MM.1S (cell line): ENCODE results near the gene IL23R.

ENCODE experiments used
- DNase-seq: peaks from one replicate; pipeline ENCODE4 v3.0.0-alpha.2; 2015
- H2AFZ ChIP-seq: fragments of 300-600 bp; sonication (generic); 2 replicates; pipeline ENCODE4 v1.6.0; 2016; ENCODE audit warnings: antibody characterized with exemption, low read length
- H3F3A ChIP-seq: fragments of 300-600 bp; sonication (generic); 2 replicates; pipeline ENCODE4 v1.6.1; 2016; ENCODE audit warnings: mild to moderate bottlenecking, antibody characterized with exemption, low read length, moderate library complexity, mixed read lengths; ENCODE audit not compliant: insufficient read depth
- H3K27ac ChIP-seq: fragments of 300-600 bp; sonication (generic); 2 replicates; pipeline ENCODE4 v1.5.1; 2016; ENCODE audit warnings: mild to moderate bottlenecking, low read length
- H3K27me3 ChIP-seq: fragments of 300-600 bp; sonication (generic); replicated peaks from 2 replicates; pipeline ENCODE4 v1.6.0; 2016; ENCODE audit warnings: low read length; ENCODE audit not compliant: insufficient read depth
- H3K36me3 ChIP-seq: fragments of 300-600 bp; sonication (generic); replicated peaks from 2 replicates; pipeline ENCODE4 v1.6.1; 2016; ENCODE audit warnings: mild to moderate bottlenecking, low read length, mixed read lengths; ENCODE audit not compliant: insufficient read depth
- H3K4me1 ChIP-seq: fragments of 300-600 bp; sonication (generic); 2 replicates; pipeline ENCODE4 v1.6.1; 2016; ENCODE audit warnings: low read length, mixed read lengths
- H3K4me2 ChIP-seq: fragments of 300-600 bp; sonication (generic); 2 replicates; pipeline ENCODE4 v1.6.0; 2016; ENCODE audit warnings: low read depth, low read length
- H3K4me3 ChIP-seq: fragments of 300-600 bp; sonication (generic); 2 replicates; pipeline ENCODE4 v1.5.1; 2016; ENCODE audit warnings: low read length, mixed read lengths
- H3K79me2 ChIP-seq: fragments of 300-600 bp; sonication (generic); 2 replicates; pipeline ENCODE4 v1.6.1; 2016; ENCODE audit warnings: mixed run types, low read length, mixed read lengths
- H3K9ac ChIP-seq: fragments of 300-600 bp; sonication (generic); 2 replicates; pipeline ENCODE4 v1.6.1; 2016; ENCODE audit warnings: low read length, mixed read lengths
- H3K9me2 ChIP-seq: fragments of 300-600 bp; sonication (generic); replicated peaks from 2 replicates; pipeline ENCODE4 v1.6.1; 2016; ENCODE audit warnings: mild to moderate bottlenecking, low read length, mixed read lengths; ENCODE audit not compliant: insufficient read depth
- H3K9me3 ChIP-seq: fragments of 300-600 bp; sonication (generic); replicated peaks from 2 replicates; pipeline ENCODE4 v1.6.1; 2016; ENCODE audit warnings: mild to moderate bottlenecking, low read length, mixed read lengths; ENCODE audit not compliant: insufficient read depth
- H4K20me1 ChIP-seq: fragments of 300-600 bp; sonication (generic); 2 replicates; pipeline ENCODE4 v1.6.1; 2016; ENCODE audit warnings: mild to moderate bottlenecking, low read length, moderate library complexity, mixed read lengths; ENCODE audit not compliant: insufficient read depth
- EZH2 ChIP-seq: fragments of 300-600 bp; sonication (generic); optimal IDR thresholded peaks from 2 replicates; pipeline ENCODE3; 2017; ENCODE audit warnings: low read depth, mild to moderate bottlenecking, antibody characterized with exemption, low read length, mixed read lengths
- EZH2phosphoT487 ChIP-seq: fragments of 300-600 bp; sonication (generic); IDR thresholded peaks from 2 replicates; pipeline ENCODE4 v1.6.1; 2018; ENCODE audit warnings: antibody characterized with exemption, low read length
- TF ChIP-seq, protein P1 (sequence below): fragments of 300-600 bp; sonication (generic); IDR thresholded peaks from 2 replicates; pipeline ENCODE4 v1.5.1; 2016; ENCODE audit warnings: antibody characterized with exemption, low read length, mixed read lengths

The IL23R gene

DNA sequence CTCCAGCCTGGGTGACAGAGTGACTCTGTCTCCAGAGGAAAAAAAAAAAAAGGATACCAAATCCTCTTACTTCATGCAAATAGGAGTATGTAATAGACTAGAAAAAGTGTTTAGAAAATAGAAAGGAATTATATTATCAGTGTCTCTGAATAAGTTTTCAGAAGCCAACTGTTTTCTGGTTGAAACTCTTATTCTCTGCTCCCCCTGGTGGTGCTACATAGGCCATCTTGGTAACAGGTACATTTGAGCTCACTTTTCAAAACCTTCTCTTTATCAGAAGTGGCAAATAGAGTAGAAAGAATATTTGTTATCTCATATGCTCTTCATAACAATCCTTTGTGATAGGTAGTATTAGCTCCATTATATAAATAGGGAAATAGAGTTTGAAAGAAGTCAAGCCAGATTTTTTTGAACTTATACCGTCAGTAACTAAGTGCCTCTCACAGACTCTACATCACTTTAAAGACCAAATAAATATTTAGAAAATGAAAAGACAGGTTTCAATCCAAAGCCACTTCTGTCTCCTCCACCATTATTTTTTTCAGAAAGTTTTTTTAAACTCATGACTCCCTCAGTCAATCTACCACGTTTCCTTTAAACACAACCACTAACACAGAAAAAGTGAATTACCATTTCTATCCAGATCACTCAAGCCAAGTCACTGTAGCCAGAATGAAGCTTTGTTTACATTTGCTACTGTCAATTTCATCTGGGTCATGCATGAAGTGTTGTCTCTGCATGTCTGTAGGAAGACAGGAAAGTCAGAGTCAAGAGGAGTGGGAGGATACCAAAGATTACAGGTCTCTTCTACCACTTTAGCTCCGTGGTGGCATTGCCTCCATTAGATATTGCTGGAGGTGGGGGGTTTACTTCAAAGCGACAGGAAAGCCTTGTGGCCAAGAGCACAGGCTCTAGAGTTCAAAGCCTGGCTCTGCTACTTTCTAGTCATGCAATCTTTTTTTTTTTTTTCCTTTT is 45.6 kb downstream of the IL23R start:
- TF ChIP-seq EZH2phosphoT487: no peak
- TF ChIP-seq, protein P1, sequence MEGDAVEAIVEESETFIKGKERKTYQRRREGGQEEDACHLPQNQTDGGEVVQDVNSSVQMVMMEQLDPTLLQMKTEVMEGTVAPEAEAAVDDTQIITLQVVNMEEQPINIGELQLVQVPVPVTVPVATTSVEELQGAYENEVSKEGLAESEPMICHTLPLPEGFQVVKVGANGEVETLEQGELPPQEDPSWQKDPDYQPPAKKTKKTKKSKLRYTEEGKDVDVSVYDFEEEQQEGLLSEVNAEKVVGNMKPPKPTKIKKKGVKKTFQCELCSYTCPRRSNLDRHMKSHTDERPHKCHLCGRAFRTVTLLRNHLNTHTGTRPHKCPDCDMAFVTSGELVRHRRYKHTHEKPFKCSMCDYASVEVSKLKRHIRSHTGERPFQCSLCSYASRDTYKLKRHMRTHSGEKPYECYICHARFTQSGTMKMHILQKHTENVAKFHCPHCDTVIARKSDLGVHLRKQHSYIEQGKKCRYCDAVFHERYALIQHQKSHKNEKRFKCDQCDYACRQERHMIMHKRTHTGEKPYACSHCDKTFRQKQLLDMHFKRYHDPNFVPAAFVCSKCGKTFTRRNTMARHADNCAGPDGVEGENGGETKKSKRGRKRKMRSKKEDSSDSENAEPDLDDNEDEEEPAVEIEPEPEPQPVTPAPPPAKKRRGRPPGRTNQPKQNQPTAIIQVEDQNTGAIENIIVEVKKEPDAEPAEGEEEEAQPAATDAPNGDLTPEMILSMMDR: peak; percentile 64
- peak; percentile 48 for DNase-seq
- H3K9me3 ChIP-seq: no peaks in the 10 kb centered on the region
- no peak overlapping the region for H2AFZ ChIP-seq
- H3K4me2 ChIP-seq: no peak overlapping the region
- H3K36me3 ChIP-seq: no peaks in the 10 kb centered on the region
- H3K4me1 ChIP-seq: no peaks in the 10 kb centered on the region
- H3F3A ChIP-seq: no peaks in the 10 kb centered on the region; the same call in 1 of the 2 replicates
- no peaks in the 10 kb centered on the region for H3K27me3 ChIP-seq
- H4K20me1 ChIP-seq: no peaks in the 10 kb centered on the region
- H3K79me2 ChIP-seq: no peaks in the 10 kb centered on the region
- no peaks in the 10 kb centered on the region for H3K9me2 ChIP-seq
- H3K4me3 ChIP-seq: no peak overlapping the region
- H3K27ac ChIP-seq: no peak overlapping the region
- no peak overlapping the region for H3K9ac ChIP-seq

DNA sequence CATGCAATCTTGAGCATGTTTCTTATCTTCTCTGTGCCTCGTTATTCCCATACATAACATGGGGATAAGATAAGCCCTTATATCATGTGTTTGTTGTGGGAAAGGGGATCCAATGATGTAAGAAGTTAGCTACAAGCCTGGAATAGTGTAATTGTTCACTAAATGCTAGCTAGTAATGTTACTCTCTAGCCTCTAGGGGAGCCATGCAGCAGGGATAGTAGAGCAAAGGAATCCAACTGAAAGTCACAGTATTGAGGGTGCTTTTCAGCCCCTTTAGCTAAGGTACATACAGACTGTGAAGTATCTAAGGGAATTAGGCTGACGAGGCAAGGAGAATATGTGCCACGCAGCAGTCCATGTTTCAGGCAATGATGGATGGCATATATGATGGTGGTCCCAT is 46.9 kb downstream of the IL23R start:
- no peaks in the 10 kb centered on the region for H3K79me2 ChIP-seq
- H3K4me1 ChIP-seq: no peaks in the 10 kb centered on the region
- no peak overlapping the region for H3K9ac ChIP-seq
- H3K27ac ChIP-seq: no peak overlapping the region
- H3K4me2 ChIP-seq: no peak overlapping the region
- peak; percentile 28 for DNase-seq
- no peak overlapping the region for H3K4me3 ChIP-seq
- no peaks in the 10 kb centered on the region for H3K9me3 ChIP-seq
- no peak for TF ChIP-seq EZH2phosphoT487
- TF ChIP-seq EZH2: no peak
- TF ChIP-seq, protein P1: peak; percentile 58
- H4K20me1 ChIP-seq: no peaks in the 10 kb centered on the region
- no peaks in the 10 kb centered on the region for H3K9me2 ChIP-seq
- no peaks in the 10 kb centered on the region for H3K36me3 ChIP-seq
- H3F3A ChIP-seq: no peaks in the 10 kb centered on the region; the same call in 1 of the 2 replicates
- H3K27me3 ChIP-seq: no peaks in the 10 kb centered on the region
- H2AFZ ChIP-seq: no peak overlapping the region

DNA sequence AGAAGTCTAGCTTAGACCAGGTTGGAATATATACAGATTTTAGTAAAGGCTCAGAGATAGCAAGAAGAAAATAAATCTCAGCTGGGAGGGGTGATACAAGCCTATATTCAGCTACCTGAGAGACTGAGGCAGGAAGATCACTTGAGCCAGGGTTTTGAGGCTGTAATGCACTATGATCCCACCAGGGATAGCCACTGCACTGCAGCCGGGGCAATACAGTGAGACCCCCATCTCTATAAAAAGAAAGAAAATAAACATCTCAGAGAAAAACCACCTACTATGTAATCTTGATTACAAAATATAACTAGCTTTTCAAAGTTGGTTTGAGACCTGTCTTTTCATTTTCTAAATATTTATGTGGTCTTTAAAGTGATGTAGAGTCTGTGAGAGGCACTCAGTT is 47.7 kb downstream of the IL23R start:
- Histone ChIP-seq H3K4me1 (no peaks in the 10 kb centered on the region), H3K79me2 (no peaks in the 10 kb centered on the region), H3K27ac (peak overlapping the region; percentile 45; the same call in 1 of the 2 replicates), H3K4me3 (no peak overlapping the region), H2AFZ (no peak overlapping the region), H3K4me2 (peak overlapping the region; percentile 62; the same call in 1 of the 2 replicates), H3F3A (no peaks in the 10 kb centered on the region; the same call in 1 of the 2 replicates), H3K9ac (no peak overlapping the region), H4K20me1 (no peaks in the 10 kb centered on the region), H3K27me3 (no peaks in the 10 kb centered on the region), H3K9me3 (no peaks in the 10 kb centered on the region), H3K9me2 (no peaks in the 10 kb centered on the region), H3K36me3 (no peaks in the 10 kb centered on the region)
- DNase-seq: no peak
- TF ChIP-seq, protein P1: no peak
- TF ChIP-seq EZH2 (no peak), EZH2phosphoT487 (no peak)
